Cardiac muscle cell (in vitro differentiated cells and primary cell): ENCODE data around the gene RNFT2. TPM values are rescaled to one million over a fixed set of nuclear protein-coding genes. Genes with fewer than 3 reads are reported as not detected.

Experiments
- DNase-seq, 2 donors: peaks; one replicate each; pipeline versions ENCODE4 v3.0.0 to v3.0.0-alpha.2; 2010 to 2017; ENCODE audit warnings: low read depth in 1 of 2, low spot score in 1 of 2
- H3K27ac ChIP-seq: fragments of 200-600 bp; sonication (generic); 2 replicates; pipeline ENCODE4 v1.5.1; 2016
- H3K27me3 ChIP-seq: fragments of 200-600 bp; sonication (generic); 2 replicates; pipeline ENCODE4 v1.6.0; 2016; ENCODE audit warnings: control low read depth
- H3K36me3 ChIP-seq: fragments of 200-600 bp; sonication (generic); 2 replicates; pipeline ENCODE4 v1.5.1; 2016; ENCODE audit warnings: control low read depth
- H3K4me1 ChIP-seq: fragments of 200-600 bp; sonication (generic); 2 replicates; pipeline ENCODE4 v1.8.1; 2017; ENCODE audit warnings: low read depth, mild to moderate bottlenecking, mixed run types
- H3K4me3 ChIP-seq: fragments of 200-600 bp; sonication (generic); 2 replicates; pipeline ENCODE4 v1.5.1; 2016; ENCODE audit warnings: mild to moderate bottlenecking
- H3K9me3 ChIP-seq: fragments of 200-600 bp; sonication (generic); 2 replicates; pipeline ENCODE4 v1.5.1; 2017; ENCODE audit warnings: low read depth, mild to moderate bottlenecking, control low read depth
- polyA plus RNA-seq: library from polyadenylated mRNA; unstranded; fragments of >200 nt; fragmentation: Nextera tagmentation; extraction: Ambion mirVana; gene quantifications from 2 replicates; pipeline ENCODE4 v1.2.1, GENCODE V29; 2016
- total RNA-seq: library from RNA; depleted of rRNA; stranded (reverse); fragments of >200 nt; gene quantifications from 2 replicates; pipeline ENCODE4 v1.2.3, GENCODE V29; 2016
- TF ChIP-seq, protein P1 (sequence below): IDR thresholded peaks from 2 replicates; pipeline ENCODE4 v1.5.1; 2012; ENCODE audit warnings: low read depth, mild to moderate bottlenecking, low read length

The RNFT2 gene
- total and polyA plus RNA-seq, 2 experiments from 2014 or later, result 11.0 to 19.1 TPM

DNA sequence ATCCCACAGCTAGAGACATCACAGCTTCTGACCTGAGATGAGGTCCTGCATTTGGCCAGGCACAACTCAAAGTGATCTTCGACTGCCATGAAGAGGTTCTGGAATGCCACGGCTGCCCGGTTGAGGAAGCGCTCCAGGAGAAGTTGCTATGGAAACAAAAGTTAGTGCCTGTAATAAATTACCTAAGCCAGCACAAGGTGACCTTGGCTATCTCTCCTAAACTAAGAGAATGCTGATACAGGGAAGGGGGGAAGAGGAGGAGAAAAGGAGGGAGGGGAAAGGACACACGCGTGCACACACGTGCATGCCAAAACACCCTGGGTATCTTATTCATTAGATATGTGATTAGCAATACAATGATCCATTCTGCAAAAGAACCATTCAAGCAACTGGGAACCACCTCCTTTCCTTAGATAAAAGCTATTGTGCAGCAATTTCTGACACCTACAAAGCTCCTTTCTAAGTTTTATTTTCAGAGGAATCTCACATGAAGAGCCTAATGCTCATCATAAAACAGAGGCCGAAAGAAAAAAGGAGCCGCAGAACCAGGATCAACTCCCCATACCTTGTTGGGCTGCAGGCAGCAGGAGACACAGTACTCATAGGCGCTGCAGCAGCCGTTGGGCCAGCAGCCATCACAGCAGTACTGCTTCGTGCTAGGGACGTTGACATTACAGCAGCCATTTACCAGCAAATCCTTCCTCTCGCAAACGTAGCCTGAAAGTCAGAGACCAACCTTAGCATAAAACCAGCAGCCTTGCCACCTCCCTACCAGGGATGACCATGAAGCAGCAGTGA, 18.2 kb upstream of the RNFT2 start:
- DNase-seq, result peak in 1 of 2 donors; percentile 36
- H3K36me3 ChIP-seq, result peaks cover 7% of the 10 kb centered on the region
- peak overlapping the region; percentile 14 for H3K27ac ChIP-seq
- H3K4me1 ChIP-seq, result peaks cover 19% of the 10 kb centered on the region
- no peak overlapping the region for H3K4me3 ChIP-seq
- TF ChIP-seq, protein P1, sequence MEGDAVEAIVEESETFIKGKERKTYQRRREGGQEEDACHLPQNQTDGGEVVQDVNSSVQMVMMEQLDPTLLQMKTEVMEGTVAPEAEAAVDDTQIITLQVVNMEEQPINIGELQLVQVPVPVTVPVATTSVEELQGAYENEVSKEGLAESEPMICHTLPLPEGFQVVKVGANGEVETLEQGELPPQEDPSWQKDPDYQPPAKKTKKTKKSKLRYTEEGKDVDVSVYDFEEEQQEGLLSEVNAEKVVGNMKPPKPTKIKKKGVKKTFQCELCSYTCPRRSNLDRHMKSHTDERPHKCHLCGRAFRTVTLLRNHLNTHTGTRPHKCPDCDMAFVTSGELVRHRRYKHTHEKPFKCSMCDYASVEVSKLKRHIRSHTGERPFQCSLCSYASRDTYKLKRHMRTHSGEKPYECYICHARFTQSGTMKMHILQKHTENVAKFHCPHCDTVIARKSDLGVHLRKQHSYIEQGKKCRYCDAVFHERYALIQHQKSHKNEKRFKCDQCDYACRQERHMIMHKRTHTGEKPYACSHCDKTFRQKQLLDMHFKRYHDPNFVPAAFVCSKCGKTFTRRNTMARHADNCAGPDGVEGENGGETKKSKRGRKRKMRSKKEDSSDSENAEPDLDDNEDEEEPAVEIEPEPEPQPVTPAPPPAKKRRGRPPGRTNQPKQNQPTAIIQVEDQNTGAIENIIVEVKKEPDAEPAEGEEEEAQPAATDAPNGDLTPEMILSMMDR, result no peak
- no peaks in the 10 kb centered on the region for H3K9me3 ChIP-seq
- no peaks in the 10 kb centered on the region for H3K27me3 ChIP-seq

DNA sequence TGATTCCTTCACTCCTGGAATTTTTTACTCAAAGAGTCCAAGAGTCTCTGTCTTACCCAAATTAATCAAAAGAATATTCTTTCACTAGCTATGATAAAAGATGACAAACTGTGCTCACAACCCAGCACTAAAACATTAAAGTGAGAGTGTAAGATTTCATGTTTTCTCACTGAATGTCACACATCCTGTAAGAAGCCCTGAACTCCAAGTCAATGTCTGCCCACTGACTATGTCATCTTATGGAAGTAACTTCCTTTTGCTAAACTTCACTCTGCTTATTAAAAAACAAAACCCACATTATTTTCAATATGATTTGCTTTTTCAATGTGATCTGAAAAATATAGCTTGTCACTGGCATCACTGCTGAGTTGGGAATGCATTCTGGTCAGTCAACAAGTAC, 15.9 kb upstream of the RNFT2 start:
- TF ChIP-seq, protein P1, result no peak
- Histone ChIP-seq H3K27me3 (no peaks in the 10 kb centered on the region), H3K27ac (no peak overlapping the region), H3K4me1 (peaks cover 23% of the 10 kb centered on the region), H3K4me3 (no peak overlapping the region), H3K36me3 (peaks cover 3% of the 10 kb centered on the region), H3K9me3 (no peaks in the 10 kb centered on the region)
- DNase-seq, result no peak

DNA sequence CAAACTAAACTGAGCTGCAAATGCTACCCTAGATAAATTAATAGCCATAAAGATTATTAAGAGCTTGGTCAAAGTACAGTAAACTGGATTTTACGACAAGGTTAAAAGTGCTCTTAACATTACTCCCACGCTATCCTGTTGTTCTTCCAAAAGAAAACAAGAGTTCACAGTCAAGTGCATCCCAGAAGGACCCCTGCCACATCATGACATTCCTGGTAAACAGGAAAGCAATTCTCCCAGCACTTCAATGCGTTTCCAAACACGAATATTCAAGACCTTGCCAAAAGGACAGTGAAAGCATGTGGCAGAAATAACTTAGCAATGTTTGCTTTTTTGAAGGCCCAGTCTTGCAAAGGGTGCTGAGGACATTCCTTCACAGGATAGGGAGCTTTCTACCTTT, 11.4 kb upstream of the RNFT2 start:
- TF ChIP-seq, protein P1, result no peak
- peaks cover 5% of the 10 kb centered on the region for H3K4me1 ChIP-seq
- H3K27ac ChIP-seq, result no peak overlapping the region
- H3K4me3 ChIP-seq, result no peak overlapping the region
- H3K27me3 ChIP-seq, result no peaks in the 10 kb centered on the region
- H3K36me3 ChIP-seq, result peaks cover 3% of the 10 kb centered on the region
- H3K9me3 ChIP-seq, result no peaks in the 10 kb centered on the region
- DNase-seq, result peak in 1 of 2 donors; percentile 26

DNA sequence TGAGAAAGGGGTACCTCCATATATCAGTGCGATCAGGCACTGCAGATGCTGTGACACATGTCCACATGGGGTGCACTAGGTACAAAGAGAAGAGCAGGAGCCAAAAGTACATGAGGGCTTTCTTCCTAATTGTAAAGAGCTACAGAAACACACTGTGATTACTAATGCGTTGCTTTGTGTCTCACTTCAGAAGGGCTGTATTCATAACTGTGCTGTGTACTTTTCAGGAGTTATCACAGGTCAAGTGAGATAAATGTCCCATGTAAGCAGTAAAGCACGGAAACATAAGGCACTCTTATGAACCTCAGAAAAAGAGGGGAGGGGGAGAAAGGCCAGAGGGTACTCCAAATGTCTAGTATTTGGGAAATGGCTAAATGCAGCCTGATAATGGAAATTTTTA, 10.9 kb upstream of the RNFT2 start:
- no peaks in the 10 kb centered on the region for H3K27me3 ChIP-seq
- H3K27ac ChIP-seq, result no peak overlapping the region
- TF ChIP-seq, protein P1, result no peak
- peaks cover 3% of the 10 kb centered on the region for H3K36me3 ChIP-seq
- DNase-seq, result no peak
- H3K4me1 ChIP-seq, result peaks cover 5% of the 10 kb centered on the region
- H3K4me3 ChIP-seq, result no peak overlapping the region
- no peaks in the 10 kb centered on the region for H3K9me3 ChIP-seq

DNA sequence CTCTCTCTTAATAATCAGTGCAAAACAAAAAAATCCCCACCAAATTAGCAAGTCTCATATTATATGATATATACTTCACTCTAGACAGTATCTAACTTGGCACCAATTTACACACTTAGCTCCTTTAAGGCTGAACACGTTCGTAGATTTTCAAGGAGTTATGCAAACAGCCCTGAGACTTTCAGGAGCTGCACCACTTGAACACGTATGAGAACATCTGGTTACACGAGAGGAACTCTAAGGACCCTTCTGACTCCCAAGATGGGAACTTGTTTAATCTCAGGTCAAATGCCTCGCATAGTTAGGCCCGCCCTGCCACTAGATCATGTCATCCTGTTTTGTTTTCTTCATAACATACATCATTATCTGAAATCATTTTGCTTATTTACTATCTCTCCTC, 10.2 kb upstream of the RNFT2 start:
- Histone ChIP-seq H3K4me3 (no peak overlapping the region), H3K4me1 (peaks cover 5% of the 10 kb centered on the region), H3K27ac (no peak overlapping the region), H3K27me3 (no peaks in the 10 kb centered on the region), H3K9me3 (no peaks in the 10 kb centered on the region), H3K36me3 (peaks cover 1% of the 10 kb centered on the region)
- DNase-seq, result no peak
- TF ChIP-seq, protein P1, result no peak
